Right hindlimb (tissue), 1 donor: ENCODE data around the gene PLCB4.
A peak's percentile ranks its signal among the peaks of the same experiment; 100 is the strongest.

Source experiments
- DNase-seq: peaks from one replicate; pipeline ENCODE4 v3.0.0-alpha.2; 2018

Gene PLCB4

DNA sequence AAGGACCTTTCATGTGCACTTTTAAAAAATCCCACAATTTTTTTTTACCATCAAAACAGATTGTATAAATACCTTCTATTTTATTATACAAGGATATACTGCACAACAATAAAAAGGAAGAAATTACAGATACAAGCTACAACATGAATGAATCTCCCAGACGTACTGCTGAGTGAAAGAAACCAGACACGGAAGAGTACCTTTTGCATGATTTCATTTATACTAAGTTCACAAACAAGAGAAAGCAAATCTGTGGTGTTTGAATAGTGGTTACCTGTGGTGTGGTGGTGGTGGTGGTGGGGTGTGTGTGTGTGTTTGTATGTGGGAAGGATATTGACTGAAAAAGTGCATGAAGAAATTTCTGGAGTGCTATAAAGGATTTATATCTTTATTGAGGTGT lies 6.8 kb upstream of the PLCB4 start:
- DNase-seq = no peak

DNA sequence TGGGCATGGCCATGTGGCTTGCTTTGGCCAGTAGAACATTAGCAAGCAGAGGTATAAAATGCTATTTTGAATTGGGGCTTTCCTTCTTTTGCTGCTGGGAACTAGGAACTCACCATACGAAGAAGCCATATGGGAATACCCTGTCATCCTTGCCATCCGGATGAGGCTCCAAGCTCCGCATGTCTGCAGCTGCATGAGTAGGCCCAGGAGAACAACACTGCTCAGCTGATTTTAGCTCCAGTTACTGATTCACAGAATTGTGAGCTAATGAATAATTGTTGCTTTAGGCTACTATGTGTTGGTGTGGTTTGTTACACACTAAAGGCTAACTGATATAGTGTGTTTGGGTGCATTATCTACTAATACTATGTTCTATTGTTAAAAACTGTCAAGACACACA lies 2.7 kb upstream of the PLCB4 start:
- no peak for DNase-seq

GRCh38 chr20:9068233-9068801 lies 570 bp upstream of the PLCB4 start:
- peak; percentile 76 for DNase-seq

DNA sequence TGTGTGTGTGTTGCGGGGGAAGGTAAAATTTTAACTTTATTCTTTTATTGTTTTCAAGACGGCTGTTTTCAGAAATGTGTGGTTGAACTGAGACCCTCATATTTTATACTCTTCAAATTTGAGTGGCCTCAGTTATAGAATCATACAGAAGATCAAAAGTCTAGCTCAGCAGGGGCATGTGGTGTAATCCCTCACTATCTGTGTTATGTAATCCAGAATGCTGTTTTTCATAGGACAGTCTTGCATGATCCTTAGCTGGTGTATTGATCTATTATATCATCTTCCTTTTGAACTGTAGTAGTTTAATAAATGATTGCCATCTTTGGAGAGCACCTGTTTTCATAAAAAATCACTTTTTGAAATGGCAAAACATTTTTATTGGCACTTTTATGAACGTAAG lies 1.4 kb downstream of the PLCB4 start:
- no peak for DNase-seq

- no peak for DNase-seq
These were observed 3.3 kb downstream of the PLCB4 start for GRCh38 chr20:9071976-9072726.

DNA sequence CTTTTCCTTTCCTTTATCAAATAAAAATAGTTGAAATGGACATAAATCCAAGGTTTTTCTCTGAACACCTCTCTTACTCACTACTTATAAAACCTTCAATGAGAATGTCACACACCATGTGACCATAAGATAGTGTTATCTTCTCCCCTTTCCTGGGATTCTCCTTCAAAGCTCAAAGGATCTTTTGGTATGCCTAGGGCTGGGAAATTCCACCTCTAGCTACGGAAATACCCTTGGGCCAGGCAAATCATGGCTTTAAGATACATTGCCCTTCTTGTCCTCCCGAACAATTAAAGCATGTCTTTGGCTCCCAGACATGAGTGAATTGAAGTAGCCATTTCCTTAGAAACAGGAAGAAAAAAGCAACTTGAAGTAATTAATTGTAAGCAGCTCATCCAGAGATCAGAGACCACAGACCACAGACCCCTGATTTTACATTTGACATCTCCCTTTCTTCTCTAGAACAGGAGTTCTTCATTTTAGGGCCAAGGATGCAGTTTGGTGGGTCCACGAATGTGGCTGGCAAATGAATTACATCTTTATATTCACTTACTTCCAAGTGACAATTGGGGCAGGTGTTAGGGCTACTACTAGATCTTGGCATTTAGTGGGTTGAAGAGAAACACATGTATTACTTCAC lies 4.1 kb downstream of the PLCB4 start:
- DNase-seq = no peak

DNA sequence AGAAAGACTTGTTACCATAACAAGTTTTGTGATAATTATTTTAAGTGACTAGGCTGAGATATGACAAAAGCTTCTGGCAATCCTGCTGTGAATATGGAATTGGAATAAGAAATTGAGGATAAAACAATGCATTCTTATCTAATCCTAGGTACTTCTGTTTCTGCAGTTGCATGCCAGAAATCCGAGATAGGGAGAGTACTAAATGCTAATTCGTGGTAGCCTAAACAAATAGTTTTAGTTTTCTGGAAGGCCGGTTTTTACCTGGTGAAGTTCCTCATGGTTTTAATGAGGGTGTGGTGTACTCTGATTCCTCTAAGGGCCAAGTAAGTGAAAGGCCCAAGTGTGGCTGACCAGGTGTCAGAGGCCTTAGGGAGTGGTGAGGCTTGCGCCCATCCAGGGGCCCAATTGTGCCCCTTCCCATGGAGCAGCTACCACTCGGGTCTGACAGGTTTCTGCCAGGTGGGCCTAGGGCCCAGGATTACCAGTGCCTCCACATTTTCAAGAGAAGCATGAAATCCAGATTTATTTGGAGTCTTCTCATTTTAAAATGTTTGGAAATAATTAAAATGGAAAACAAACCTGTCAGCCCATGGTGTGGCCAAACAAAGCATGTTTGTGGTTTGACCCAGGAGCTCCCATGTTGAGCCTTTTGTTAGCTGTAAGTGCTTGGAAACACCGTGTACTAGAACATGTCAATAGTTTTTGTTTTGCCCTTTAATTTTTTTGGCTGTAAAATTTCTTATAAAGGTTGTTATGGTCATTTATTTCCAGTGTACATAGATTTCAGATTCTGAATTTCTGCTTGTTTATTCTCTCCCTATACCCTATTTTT lies 6.6 kb downstream of the PLCB4 start:
- DNase-seq = no peak

- no peak for DNase-seq
These were observed 7.6 kb downstream of the PLCB4 start for GRCh38 chr20:9076440-9076839.

DNA sequence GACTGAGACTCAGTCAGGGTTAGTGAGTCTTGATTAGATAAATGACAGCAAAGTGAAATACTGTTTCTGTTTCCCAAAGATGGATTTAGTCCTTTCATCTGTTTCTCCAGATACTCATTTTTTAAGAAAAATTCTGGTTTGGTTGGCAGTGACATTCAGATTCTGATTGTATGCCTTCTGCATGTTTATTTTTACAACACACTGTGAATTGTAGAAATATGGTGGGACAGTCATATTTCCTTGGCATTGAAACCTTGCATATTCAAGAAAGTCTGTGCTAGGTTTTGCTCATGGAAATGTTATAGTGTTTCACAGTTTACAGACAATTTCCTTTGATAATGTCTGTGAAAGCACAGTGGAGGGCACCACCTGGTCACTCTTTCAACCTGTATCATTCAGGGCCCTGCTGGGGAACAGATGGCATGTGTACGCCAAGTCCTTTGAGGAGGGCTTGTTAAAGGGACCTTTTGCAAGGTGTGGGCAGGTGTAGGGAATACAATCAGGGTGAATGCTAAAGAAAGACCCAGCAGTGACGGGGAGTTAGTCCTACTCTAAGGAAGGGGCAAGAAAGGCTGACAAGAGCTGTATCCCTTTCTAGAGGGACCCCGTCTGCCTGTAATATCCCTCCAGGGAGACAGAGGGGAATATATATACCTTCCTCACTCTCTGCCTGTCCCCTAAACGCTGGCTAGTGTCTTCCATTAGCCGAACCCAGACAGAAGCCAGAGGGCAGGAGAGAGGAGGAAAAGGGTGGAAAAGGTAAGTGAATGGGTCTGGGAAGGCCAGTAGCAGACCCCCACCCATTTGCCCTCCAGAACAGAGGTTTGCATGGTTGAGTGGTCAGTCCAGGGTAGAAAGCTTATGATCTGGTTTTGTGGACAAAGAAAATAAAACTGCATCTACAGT lies 10.2 kb downstream of the PLCB4 start:
- DNase-seq = no peak

DNA sequence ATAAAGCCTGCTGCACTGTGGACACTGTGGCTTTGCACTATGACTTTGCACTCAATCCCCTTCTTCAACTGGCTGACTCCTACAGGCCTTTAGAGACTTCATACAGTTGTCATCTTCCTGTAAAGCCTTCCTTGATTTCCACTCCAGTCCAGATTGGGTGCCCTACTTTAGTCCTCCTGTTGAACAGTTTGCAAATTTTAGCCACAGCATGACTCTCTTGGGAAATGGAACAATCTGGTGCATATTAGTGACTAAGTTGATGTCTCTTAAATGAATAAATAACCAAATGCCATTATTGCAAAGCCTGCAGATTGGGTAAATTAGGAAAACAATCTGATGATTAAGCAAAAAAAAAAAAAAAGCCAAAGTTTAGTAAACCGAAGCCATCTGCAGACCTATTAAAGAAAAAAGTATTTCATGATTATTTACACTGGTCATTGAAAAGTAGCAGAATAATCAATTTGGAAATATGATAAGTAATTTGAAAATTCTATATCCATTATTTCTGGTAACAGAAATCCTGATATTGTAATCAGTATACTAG lies 12.6 kb downstream of the PLCB4 start:
- no peak for DNase-seq

DNA sequence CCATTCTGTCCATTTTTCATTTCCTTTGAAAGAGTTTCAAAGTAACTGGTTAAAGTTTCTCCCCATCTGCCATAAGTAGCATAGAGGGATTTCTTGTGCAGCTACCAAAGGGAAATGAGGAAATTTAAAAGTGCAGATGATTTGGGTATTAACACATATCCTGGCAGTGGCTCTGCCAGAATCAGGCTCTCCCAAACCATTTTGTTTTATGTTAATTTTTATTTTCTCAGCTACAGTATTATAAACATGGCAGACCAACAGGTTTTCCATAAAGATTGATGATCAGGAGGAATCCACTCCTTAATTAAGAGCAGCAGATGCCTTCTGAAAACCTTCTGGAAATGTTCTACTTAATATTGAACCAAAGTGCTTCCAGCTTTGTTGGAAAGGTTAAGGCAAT lies 13.9 kb downstream of the PLCB4 start:
- no peak for DNase-seq

DNA sequence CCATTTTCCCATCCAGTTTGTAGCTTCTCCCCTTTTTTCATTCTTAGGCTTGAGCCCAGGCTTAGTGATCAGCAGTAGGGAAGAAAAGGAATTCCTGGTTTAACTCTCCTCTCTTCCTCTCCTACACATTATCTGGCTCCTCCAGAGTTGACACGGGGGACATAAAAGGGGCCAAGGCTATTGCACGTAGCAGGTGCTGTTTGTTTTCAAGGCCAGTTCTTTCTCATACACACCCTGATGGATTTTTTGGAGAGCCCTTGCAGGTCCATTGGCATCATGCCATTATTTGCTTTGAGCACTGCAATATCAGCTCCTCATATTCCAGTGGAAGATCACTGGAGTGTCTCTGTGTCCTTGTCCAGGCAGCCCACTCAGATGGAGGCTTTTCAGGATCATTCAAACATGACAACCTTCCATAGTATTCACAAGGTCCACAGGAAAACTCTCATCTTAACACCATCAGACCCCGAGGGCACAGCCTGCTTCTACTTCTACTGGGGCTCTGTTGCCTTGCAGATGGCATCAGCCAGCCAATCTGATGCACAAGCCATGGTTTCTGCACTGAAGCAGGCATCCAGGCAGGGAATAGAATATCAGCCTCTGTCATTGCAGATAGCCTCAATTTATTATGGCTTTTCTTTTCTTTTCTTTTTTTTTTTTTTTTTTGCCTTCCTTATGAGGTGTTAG lies 18.8 kb downstream of the PLCB4 start:
- DNase-seq = no peak

GRCh38 chr20:9088556-9088955 lies 19.7 kb downstream of the PLCB4 start:
- no peak for DNase-seq

DNA sequence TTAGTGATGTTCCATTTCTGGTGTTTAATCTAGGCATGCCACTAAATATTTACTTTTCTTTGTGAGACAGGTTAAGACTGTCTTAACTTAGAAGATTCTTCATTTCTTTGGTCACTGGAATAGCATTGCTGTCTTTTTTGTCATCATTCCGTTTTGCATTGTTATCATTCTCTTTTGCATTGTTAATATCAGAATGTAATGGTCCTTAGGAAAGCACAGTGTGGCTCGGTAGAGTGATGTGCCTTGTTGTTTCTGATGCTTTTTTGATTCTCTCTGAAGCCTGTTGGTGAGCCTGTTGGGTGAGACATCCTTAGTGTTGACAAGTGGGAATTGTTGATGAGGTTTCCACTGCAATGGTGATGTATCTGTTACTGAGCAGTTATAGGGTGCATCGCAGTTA lies 23.2 kb downstream of the PLCB4 start:
- DNase-seq = no peak

GRCh38 chr20:9092655-9093054 lies 23.8 kb downstream of the PLCB4 start:
- no peak for DNase-seq

- peak; percentile 29 for DNase-seq
These were observed 24.5 kb downstream of the PLCB4 start for GRCh38 chr20:9093218-9093957.

DNA sequence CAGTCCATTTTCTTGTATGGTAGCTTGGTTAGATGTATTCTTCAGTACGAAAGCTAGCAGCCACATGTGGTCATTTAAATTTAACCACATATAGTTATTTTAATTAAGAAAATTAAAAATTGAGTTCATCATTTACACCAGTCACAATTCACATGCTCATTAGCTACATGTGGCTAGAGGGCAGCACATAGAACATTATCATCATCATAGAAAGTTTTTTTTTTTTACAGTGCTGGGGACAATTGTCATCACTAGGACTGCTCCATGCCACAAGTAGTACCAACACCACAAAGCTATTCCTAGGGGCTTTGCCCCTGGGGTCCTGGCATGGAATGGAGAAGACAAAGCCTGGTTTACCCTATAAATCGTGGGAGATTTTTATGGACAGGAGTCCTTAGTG lies 30.5 kb downstream of the PLCB4 start:
- no peak for DNase-seq

- DNase-seq = no peak
These were observed 31.8 kb downstream of the PLCB4 start for GRCh38 chr20:9100691-9101090.

DNA sequence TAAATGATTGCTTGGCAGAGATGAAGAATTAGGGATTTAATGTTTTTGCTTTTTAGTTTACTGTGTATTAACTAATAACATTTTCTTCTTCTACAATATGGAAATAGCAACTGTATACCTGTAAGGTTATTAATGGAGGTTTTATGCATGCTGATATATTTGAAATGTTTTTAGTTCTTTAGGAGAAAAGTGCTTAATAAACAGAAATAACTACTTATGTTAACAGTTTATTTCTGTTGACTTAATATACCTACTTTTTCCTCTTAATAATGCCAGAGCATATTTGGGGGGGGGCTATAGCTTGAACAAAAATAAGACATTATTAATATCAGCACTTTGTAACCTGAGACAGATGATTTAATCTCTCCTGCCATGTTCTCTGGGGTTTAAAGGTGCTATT lies 33.6 kb downstream of the PLCB4 start:
- no peak for DNase-seq

GRCh38 chr20:9103955-9104354 lies 35.1 kb downstream of the PLCB4 start:
- no peak for DNase-seq

DNA sequence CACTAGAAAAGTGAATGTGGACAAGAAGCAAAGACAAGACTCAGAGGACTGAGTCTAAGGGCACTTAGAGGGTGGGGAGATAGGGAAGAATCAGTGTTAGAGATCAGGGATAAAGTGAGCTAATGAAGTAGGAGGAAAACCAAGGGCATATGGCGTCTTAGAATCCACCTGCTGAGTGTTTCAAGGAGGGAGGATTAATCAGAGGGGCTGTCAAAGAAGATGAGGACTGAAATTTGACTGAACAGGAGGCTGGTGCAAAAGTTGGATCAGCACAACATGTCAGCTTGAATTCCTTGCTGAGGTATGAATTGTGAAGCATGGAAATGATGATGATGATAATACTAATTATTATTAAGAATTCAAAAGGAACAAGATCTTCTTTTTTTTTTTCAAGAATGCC lies 39.4 kb downstream of the PLCB4 start:
- DNase-seq = no peak
